SK-N-SH (cell line): ENCODE results near the gene ACACA. TPM values are rescaled to one million over a fixed set of nuclear protein-coding genes. Genes with fewer than 3 reads are reported as not detected.
"Not testable (repeated sequence)": the region's sequence is repeated elsewhere in the genome, so short reads cannot be mapped to it uniquely, and the experiment has no call there.

Experiments
- CTCF ChIA-PET: fragments of 300-600, 350-600 bp; formaldehyde crosslinking; extraction: SDS; loops from one replicate; lab custom pipeline; 2021; lab: Yijun Ruan, JAX
- POLR2A ChIA-PET: fragments of 350-600 bp; sonication (Branson Sonifier 250); formaldehyde crosslinking; extraction: SDS; loops from one replicate; lab custom pipeline; 2020; ENCODE audit warnings: antibody characterized with exemption, inconsistent platforms; lab: Yijun Ruan, JAX
- DNase-seq: peaks from one replicate; pipeline ENCODE4 v3.0.0; 2012
- H2AFZ ChIP-seq: fragments of 200-600 bp; sonication (generic); 2 replicates; pipeline ENCODE4 v1.8.1; 2016; ENCODE audit warnings: antibody characterized with exemption, mild to moderate bottlenecking, low read depth
- H3F3A ChIP-seq: fragments of 200-600 bp; sonication (generic); replicated peaks from 2 replicates; pipeline ENCODE3; 2016; ENCODE audit warnings: antibody characterized with exemption, mild to moderate bottlenecking; ENCODE audit not compliant: insufficient read depth
- H3K27ac ChIP-seq, 2 experiments: fragments of 200-500 bp in 1 of 2; fragments of 200-600 bp in 1 of 2; sonication (Bioruptor generic) in 1 of 2; sonication (generic), shearing (Covaris generic) in 1 of 2; 2 replicates each; pipeline versions ENCODE4 v1.5.1 to v1.6.1; 2014 to 2016; ENCODE audit warnings: low read depth in 2 of 2, inconsistent platforms in 1 of 2, low read length in 1 of 2, mild to moderate bottlenecking in 1 of 2, mixed read lengths in 1 of 2
- H3K27me3 ChIP-seq: fragments of 200-600 bp; sonication (generic), shearing (Covaris generic); 2 replicates; pipeline ENCODE4 v1.6.1; 2016; ENCODE audit warnings: mixed run types; ENCODE audit not compliant: insufficient read depth
- H3K36me3 ChIP-seq, 2 experiments: fragments of 200-500 bp in 1 of 2; fragments of 200-600 bp in 1 of 2; sonication (Bioruptor generic) in 1 of 2; sonication (generic) in 1 of 2; replicated peaks in 1 of 2; 2 replicates each; pipeline versions ENCODE3 to v1.5.1; 2014 to 2016; ENCODE audit warnings: low read length in 1 of 2, mild to moderate bottlenecking in 1 of 2; ENCODE audit not compliant: insufficient read depth in 2 of 2, control insufficient read depth in 1 of 2
- H3K4me1 ChIP-seq, 2 experiments: fragments of 200-500 bp in 1 of 2; fragments of 200-600 bp in 1 of 2; sonication (Bioruptor generic) in 1 of 2; sonication (generic), shearing (Covaris generic) in 1 of 2; 2 replicates each; pipeline versions ENCODE4 v1.5.1 to v1.6.1; 2014 to 2016; ENCODE audit warnings: low read depth in 1 of 2, low read length in 1 of 2, mixed run types in 1 of 2; ENCODE audit not compliant: insufficient read depth in 2 of 2, control insufficient read depth in 1 of 2
- H3K4me2 ChIP-seq: fragments of 200-600 bp; sonication (generic), shearing (Covaris generic); 2 replicates; pipeline ENCODE4 v1.6.1; 2017; ENCODE audit warnings: mixed run types
- H3K4me3 ChIP-seq, 2 experiments: fragments of 200-500 bp in 1 of 2; fragments of 200-600 bp in 1 of 2; sonication (Bioruptor generic) in 1 of 2; sonication (generic), shearing (Covaris generic) in 1 of 2; 2 replicates each; pipeline versions ENCODE4 v1.5.1 to v1.8.1; 2014 to 2016; ENCODE audit warnings: low read depth in 2 of 2, inconsistent platforms in 1 of 2, low read length in 1 of 2, mild to moderate bottlenecking in 1 of 2, mixed read lengths in 1 of 2, moderate library complexity in 1 of 2
- H3K79me2 ChIP-seq: fragments of 200-600 bp; sonication (generic); 2 replicates; pipeline ENCODE4 v1.8.1; 2017; ENCODE audit warnings: mild to moderate bottlenecking; ENCODE audit not compliant: insufficient read depth
- H3K9ac ChIP-seq: fragments of 200-600 bp; sonication (generic); 2 replicates; pipeline ENCODE4 v1.6.1; 2017; ENCODE audit warnings: mixed run types
- H3K9me2 ChIP-seq: fragments of 200-600 bp; sonication (generic); 2 replicates; pipeline ENCODE4 v1.6.1; 2017; ENCODE audit warnings: mixed run types
- H3K9me3 ChIP-seq: fragments of 200-600 bp; sonication (generic); 2 replicates; pipeline ENCODE4 v1.6.1; 2017; ENCODE audit warnings: mixed run types, mild to moderate bottlenecking, moderate library complexity
- H4K20me1 ChIP-seq: fragments of 200-600 bp; sonication (generic); 2 replicates; pipeline ENCODE4 v1.6.1; 2017; ENCODE audit warnings: mild to moderate bottlenecking, mixed run types; ENCODE audit not compliant: insufficient read depth
- CHD2 ChIP-seq: fragments of 150-350 bp; IDR thresholded peaks from 2 replicates; pipeline ENCODE4 v1.6.1; 2018; ENCODE audit warnings: low read length; ENCODE audit not compliant: partially characterized antibody
- EP300 ChIP-seq, 2 experiments: IDR thresholded peaks; 2 replicates each; pipeline versions ENCODE4 v1.4.0 to v1.6.1; 2012; ENCODE audit warnings: borderline replicate concordance in 1 of 2, low read depth in 1 of 2, low read length in 1 of 2
- FOSL2 ChIP-seq: IDR thresholded peaks from 2 replicates; pipeline ENCODE4 v1.4.0; 2012; ENCODE audit warnings: low read depth, mild to moderate bottlenecking, moderate library complexity, borderline replicate concordance
- FOXJ3 ChIP-seq: sonication (generic); formaldehyde crosslinking; IDR thresholded peaks from 2 replicates; pipeline ENCODE4 v1.5.1; 2020; ENCODE audit warnings: mild to moderate bottlenecking, missing genetic modification reagents
- JUND ChIP-seq: IDR thresholded peaks from 2 replicates; pipeline ENCODE4 v1.4.0; 2012
- NRF1 ChIP-seq: IDR thresholded peaks from 2 replicates; pipeline ENCODE4 v1.6.1; 2012; ENCODE audit warnings: low read depth, mild to moderate bottlenecking, low read length
- RCOR1 ChIP-seq: fragments of 150-350 bp; IDR thresholded peaks from 2 replicates; pipeline ENCODE4 v1.6.1; 2017; ENCODE audit warnings: antibody characterized with exemption, low read length
- REST ChIP-seq: IDR thresholded peaks from 2 replicates; pipeline ENCODE4 v1.6.1; 2012; ENCODE audit warnings: mild to moderate bottlenecking, low read depth, low read length, moderate library complexity
- TAF1 ChIP-seq: IDR thresholded peaks from 2 replicates; pipeline ENCODE4 v1.6.1; 2012; ENCODE audit warnings: low read depth, mild to moderate bottlenecking, low read length, moderate library complexity, borderline replicate concordance
- TCF12 ChIP-seq: IDR thresholded peaks from 2 replicates; pipeline ENCODE4 v1.4.0; 2012
- WGBS: methylation state at CpG from one replicate; pipeline ENCODE4 v1.1.6; 2017; ENCODE audit warnings: low lambda C conversion rate; 5-methylcytosine and 5-hydroxymethylcytosine counted together
- polyA plus RNA-seq, 3 experiments: library from polyadenylated mRNA; depleted of rRNA; stranded (reverse); fragments of >200 nt; gene quantifications; 2 replicates each; pipeline ENCODE4 v1.2.3, GENCODE V29; 2012
- TF ChIP-seq, protein P1 (sequence below): fragments of 200-600 bp; sonication (generic); IDR thresholded peaks from 2 replicates; pipeline ENCODE4 v1.6.1; 2017; ENCODE audit warnings: antibody characterized with exemption, mild to moderate bottlenecking, moderate library complexity

The ACACA gene
- polyA plus RNA-seq, 1 of the 3 experiments (the other 2 are of a cell fraction), result 27.2 TPM

DNA sequence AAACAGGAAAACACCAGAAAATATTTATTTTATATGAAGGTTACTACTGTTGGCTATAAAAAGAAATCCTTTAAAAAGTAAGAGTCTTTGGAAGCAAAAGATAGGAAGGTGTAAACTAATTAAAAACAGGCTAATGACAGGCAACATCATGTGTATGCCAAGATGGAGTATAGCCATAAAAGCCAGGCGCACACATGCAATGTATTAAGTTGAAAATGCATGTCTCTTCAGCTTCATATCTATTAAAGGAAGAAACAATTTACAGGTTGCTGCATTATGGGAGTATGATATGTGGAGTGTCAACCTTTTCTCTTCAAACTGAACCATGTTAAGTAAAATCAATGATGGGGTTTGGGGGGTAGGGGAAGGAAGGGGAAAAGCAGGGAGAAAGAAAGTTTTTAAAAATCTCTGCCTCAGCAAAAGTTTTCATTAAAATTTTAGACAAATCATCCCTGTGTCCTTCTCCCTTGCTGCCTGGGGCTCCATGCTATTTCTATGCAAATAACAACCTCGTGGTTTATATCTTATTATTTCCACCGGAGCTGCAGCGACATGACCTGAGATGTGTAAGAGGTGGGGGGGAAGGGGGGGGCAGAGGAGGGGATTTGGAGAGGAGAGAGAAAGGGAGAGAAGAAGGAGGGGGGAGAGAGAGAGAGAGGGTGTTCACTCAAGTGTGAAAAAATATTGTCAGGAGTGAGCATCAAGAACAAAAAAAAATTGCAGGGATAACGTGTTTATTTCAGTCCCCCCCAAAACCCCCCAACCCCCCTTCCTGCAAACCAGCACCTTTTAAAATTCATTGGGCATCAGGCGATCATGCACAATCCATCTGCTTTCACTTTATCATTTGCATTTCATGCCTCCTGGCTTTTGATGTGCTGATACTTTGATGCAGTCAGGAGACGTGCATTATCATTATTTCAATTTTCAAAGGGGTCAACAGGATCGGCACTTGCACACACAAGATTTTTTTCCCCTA lies 260.3 kb downstream of the ACACA start (continued):
- peak; percentile 70 for TF ChIP-seq RCOR1
- no peak for TF ChIP-seq TCF12
- peak in 1 of 2 experiments; percentile 81; a peak in 2 of 4 replicates for TF ChIP-seq EP300 (IDR thresholded peaks at IDR 0.05; ENCODE audit: borderline replicate concordance in 1 of 2, low read depth in 1 of 2, low read length in 1 of 2)

GRCh38 chr17:37144075-37144701 lies 262.4 kb downstream of the ACACA start:
- TF ChIP-seq CHD2 (no peak), TAF1 (no peak), FOSL2 (no peak), NRF1 (no peak), FOXJ3 (no peak), REST (no peak), JUND (no peak)
- TF ChIP-seq, protein P1, sequence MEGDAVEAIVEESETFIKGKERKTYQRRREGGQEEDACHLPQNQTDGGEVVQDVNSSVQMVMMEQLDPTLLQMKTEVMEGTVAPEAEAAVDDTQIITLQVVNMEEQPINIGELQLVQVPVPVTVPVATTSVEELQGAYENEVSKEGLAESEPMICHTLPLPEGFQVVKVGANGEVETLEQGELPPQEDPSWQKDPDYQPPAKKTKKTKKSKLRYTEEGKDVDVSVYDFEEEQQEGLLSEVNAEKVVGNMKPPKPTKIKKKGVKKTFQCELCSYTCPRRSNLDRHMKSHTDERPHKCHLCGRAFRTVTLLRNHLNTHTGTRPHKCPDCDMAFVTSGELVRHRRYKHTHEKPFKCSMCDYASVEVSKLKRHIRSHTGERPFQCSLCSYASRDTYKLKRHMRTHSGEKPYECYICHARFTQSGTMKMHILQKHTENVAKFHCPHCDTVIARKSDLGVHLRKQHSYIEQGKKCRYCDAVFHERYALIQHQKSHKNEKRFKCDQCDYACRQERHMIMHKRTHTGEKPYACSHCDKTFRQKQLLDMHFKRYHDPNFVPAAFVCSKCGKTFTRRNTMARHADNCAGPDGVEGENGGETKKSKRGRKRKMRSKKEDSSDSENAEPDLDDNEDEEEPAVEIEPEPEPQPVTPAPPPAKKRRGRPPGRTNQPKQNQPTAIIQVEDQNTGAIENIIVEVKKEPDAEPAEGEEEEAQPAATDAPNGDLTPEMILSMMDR, result no peak
- H3K4me1 ChIP-seq, result peaks cover 11 to 34% of the 10 kb centered on the region in 2 experiments; a peak in 3 of 4 replicates
- no peak overlapping the region; a peak in 1 of 4 replicates for H3K27ac ChIP-seq
- POLR2A ChIA-PET, result interaction anchor here (0.7 kb wide), 1 partner anchor 21 kb away, joined by 5 read pairs; no protein-coding TSS in a partner anchor
- H3K36me3 ChIP-seq, result peaks cover 11 to 21% of the 10 kb centered on the region in 2 experiments
- no peak overlapping the region for H3K4me3 ChIP-seq
- no peak overlapping the region for H2AFZ ChIP-seq
- 96% methylated on average over 7 of the region's 7 CpGs for WGBS
- no peaks in the 10 kb centered on the region for H3K27me3 ChIP-seq
- no peak overlapping the region for H3K4me2 ChIP-seq
- CTCF ChIA-PET, result interaction anchor here (0.7 to 1.6 kb wide), 3 partner anchors 22 to 97 kb away, joined by 3 to 6 read pairs (median 6); no protein-coding TSS in a partner anchor
- H4K20me1 ChIP-seq, result no peaks in the 10 kb centered on the region
- H3K9ac ChIP-seq, result no peak overlapping the region
- H3K79me2 ChIP-seq, result no peaks in the 10 kb centered on the region
- no peaks in the 10 kb centered on the region for H3K9me2 ChIP-seq
- H3K9me3 ChIP-seq, result no peaks in the 10 kb centered on the region
- H3F3A ChIP-seq, result no peaks in the 10 kb centered on the region
- no peak for DNase-seq

GRCh38 chr17:37143558-37143957 lies 263.1 kb downstream of the ACACA start:
- CTCF ChIA-PET, result interaction anchor here (1.5 to 1.7 kb wide), 3 partner anchors 30 to 96 kb away, joined by 6 to 7 read pairs (median 6); no protein-coding TSS in a partner anchor
- H3K4me2 ChIP-seq, H3K27me3 ChIP-seq, H2AFZ ChIP-seq, H3K27ac ChIP-seq, H3F3A ChIP-seq, H3K79me2 ChIP-seq, H3K9ac ChIP-seq, POLR2A ChIA-PET, H3K9me3 ChIP-seq, H3K4me3 ChIP-seq, H3K9me2 ChIP-seq, H4K20me1 ChIP-seq, DNase-seq: not testable (repeated sequence)
- WGBS, result 96% methylated on average over 3 of the region's 3 CpGs
- H3K36me3 ChIP-seq, result peaks cover 11 to 19% of the 10 kb centered on the region in 2 experiments
- H3K4me1 ChIP-seq, result peaks cover 11 to 39% of the 10 kb centered on the region in 2 experiments; a peak in 3 of 4 replicates
